SK-N-SH (cell line): ENCODE results near the gene CNGA1. TPM values are rescaled to one million over a fixed set of nuclear protein-coding genes. Genes with fewer than 3 reads are reported as not detected.

Experiments
- CTCF ChIA-PET: fragments of 300-600, 350-600 bp; formaldehyde crosslinking; extraction: SDS; loops from one replicate; lab custom pipeline; 2021; lab: Yijun Ruan, JAX
- POLR2A ChIA-PET: fragments of 350-600 bp; sonication (Branson Sonifier 250); formaldehyde crosslinking; extraction: SDS; loops from one replicate; lab custom pipeline; 2020; ENCODE audit warnings: antibody characterized with exemption, inconsistent platforms; lab: Yijun Ruan, JAX
- DNase-seq: peaks from one replicate; pipeline ENCODE4 v3.0.0; 2012
- H2AFZ ChIP-seq: fragments of 200-600 bp; sonication (generic); 2 replicates; pipeline ENCODE4 v1.8.1; 2016; ENCODE audit warnings: antibody characterized with exemption, mild to moderate bottlenecking, low read depth
- H3F3A ChIP-seq: fragments of 200-600 bp; sonication (generic); replicated peaks from 2 replicates; pipeline ENCODE3; 2016; ENCODE audit warnings: antibody characterized with exemption, mild to moderate bottlenecking; ENCODE audit not compliant: insufficient read depth
- H3K27ac ChIP-seq, 2 experiments: fragments of 200-500 bp in 1 of 2; fragments of 200-600 bp in 1 of 2; sonication (Bioruptor generic) in 1 of 2; sonication (generic), shearing (Covaris generic) in 1 of 2; 2 replicates each; pipeline versions ENCODE4 v1.5.1 to v1.6.1; 2014 to 2016; ENCODE audit warnings: low read depth in 2 of 2, inconsistent platforms in 1 of 2, low read length in 1 of 2, mild to moderate bottlenecking in 1 of 2, mixed read lengths in 1 of 2
- H3K27me3 ChIP-seq: fragments of 200-600 bp; sonication (generic), shearing (Covaris generic); 2 replicates; pipeline ENCODE4 v1.6.1; 2016; ENCODE audit warnings: mixed run types; ENCODE audit not compliant: insufficient read depth
- H3K36me3 ChIP-seq, 2 experiments: fragments of 200-500 bp in 1 of 2; fragments of 200-600 bp in 1 of 2; sonication (Bioruptor generic) in 1 of 2; sonication (generic) in 1 of 2; replicated peaks in 1 of 2; 2 replicates each; pipeline versions ENCODE3 to v1.5.1; 2014 to 2016; ENCODE audit warnings: low read length in 1 of 2, mild to moderate bottlenecking in 1 of 2; ENCODE audit not compliant: insufficient read depth in 2 of 2, control insufficient read depth in 1 of 2
- H3K4me1 ChIP-seq, 2 experiments: fragments of 200-500 bp in 1 of 2; fragments of 200-600 bp in 1 of 2; sonication (Bioruptor generic) in 1 of 2; sonication (generic), shearing (Covaris generic) in 1 of 2; 2 replicates each; pipeline versions ENCODE4 v1.5.1 to v1.6.1; 2014 to 2016; ENCODE audit warnings: low read depth in 1 of 2, low read length in 1 of 2, mixed run types in 1 of 2; ENCODE audit not compliant: insufficient read depth in 2 of 2, control insufficient read depth in 1 of 2
- H3K4me2 ChIP-seq: fragments of 200-600 bp; sonication (generic), shearing (Covaris generic); 2 replicates; pipeline ENCODE4 v1.6.1; 2017; ENCODE audit warnings: mixed run types
- H3K4me3 ChIP-seq, 2 experiments: fragments of 200-500 bp in 1 of 2; fragments of 200-600 bp in 1 of 2; sonication (Bioruptor generic) in 1 of 2; sonication (generic), shearing (Covaris generic) in 1 of 2; 2 replicates each; pipeline versions ENCODE4 v1.5.1 to v1.8.1; 2014 to 2016; ENCODE audit warnings: low read depth in 2 of 2, inconsistent platforms in 1 of 2, low read length in 1 of 2, mild to moderate bottlenecking in 1 of 2, mixed read lengths in 1 of 2, moderate library complexity in 1 of 2
- H3K79me2 ChIP-seq: fragments of 200-600 bp; sonication (generic); 2 replicates; pipeline ENCODE4 v1.8.1; 2017; ENCODE audit warnings: mild to moderate bottlenecking; ENCODE audit not compliant: insufficient read depth
- H3K9ac ChIP-seq: fragments of 200-600 bp; sonication (generic); 2 replicates; pipeline ENCODE4 v1.6.1; 2017; ENCODE audit warnings: mixed run types
- H3K9me2 ChIP-seq: fragments of 200-600 bp; sonication (generic); 2 replicates; pipeline ENCODE4 v1.6.1; 2017; ENCODE audit warnings: mixed run types
- H3K9me3 ChIP-seq: fragments of 200-600 bp; sonication (generic); 2 replicates; pipeline ENCODE4 v1.6.1; 2017; ENCODE audit warnings: mixed run types, mild to moderate bottlenecking, moderate library complexity
- H4K20me1 ChIP-seq: fragments of 200-600 bp; sonication (generic); 2 replicates; pipeline ENCODE4 v1.6.1; 2017; ENCODE audit warnings: mild to moderate bottlenecking, mixed run types; ENCODE audit not compliant: insufficient read depth
- CHD2 ChIP-seq: fragments of 150-350 bp; IDR thresholded peaks from 2 replicates; pipeline ENCODE4 v1.6.1; 2018; ENCODE audit warnings: low read length; ENCODE audit not compliant: partially characterized antibody
- EZH2phosphoT487 ChIP-seq: fragments of 200-600 bp; sonication (generic); IDR thresholded peaks from 2 replicates; pipeline ENCODE4 v1.6.1; 2017; ENCODE audit warnings: low read depth, mixed run types, mild to moderate bottlenecking, antibody characterized with exemption, moderate library complexity, borderline replicate concordance
- FOSL2 ChIP-seq: IDR thresholded peaks from 2 replicates; pipeline ENCODE4 v1.4.0; 2012; ENCODE audit warnings: low read depth, mild to moderate bottlenecking, moderate library complexity, borderline replicate concordance
- GATA2 ChIP-seq: sonication (generic); formaldehyde crosslinking; IDR thresholded peaks from 2 replicates; pipeline ENCODE4 v1.5.0; 2020; ENCODE audit warnings: mild to moderate bottlenecking, missing genetic modification reagents
- JUND ChIP-seq: IDR thresholded peaks from 2 replicates; pipeline ENCODE4 v1.4.0; 2012
- MEF2A ChIP-seq: IDR thresholded peaks from 2 replicates; pipeline ENCODE4 v1.4.0; 2012; ENCODE audit warnings: low read depth, borderline replicate concordance
- NFIC ChIP-seq: IDR thresholded peaks from 2 replicates; pipeline ENCODE4 v1.4.0; 2012; ENCODE audit warnings: borderline replicate concordance
- NRF1 ChIP-seq: IDR thresholded peaks from 2 replicates; pipeline ENCODE4 v1.6.1; 2012; ENCODE audit warnings: low read depth, mild to moderate bottlenecking, low read length
- RAD21 ChIP-seq: IDR thresholded peaks from 2 replicates; pipeline ENCODE4 v1.6.1; 2012; ENCODE audit warnings: mild to moderate bottlenecking, low read length
- RXRA ChIP-seq: IDR thresholded peaks from 2 replicates; pipeline ENCODE4 v1.4.0; 2012; ENCODE audit warnings: low read depth, mild to moderate bottlenecking, borderline replicate concordance
- SMC3 ChIP-seq: IDR thresholded peaks from 2 replicates; pipeline ENCODE4 v1.6.1; 2012; ENCODE audit warnings: low read depth, low read length, improper control_type of control experiment
- TCF12 ChIP-seq: IDR thresholded peaks from 2 replicates; pipeline ENCODE4 v1.4.0; 2012
- TEAD4 ChIP-seq: IDR thresholded peaks from 2 replicates; pipeline ENCODE4 v1.4.0; 2012; ENCODE audit warnings: mild to moderate bottlenecking, borderline replicate concordance; ENCODE audit not compliant: insufficient read depth
- USF2 ChIP-seq: fragments of 150-350 bp; IDR thresholded peaks from 2 replicates; pipeline ENCODE4 v1.6.1; 2017; ENCODE audit warnings: antibody characterized with exemption, low read length, low read depth, borderline replicate concordance
- ZBTB33 ChIP-seq: IDR thresholded peaks from 2 replicates; pipeline ENCODE4 v1.4.0; 2012; ENCODE audit warnings: low read depth, borderline replicate concordance
- WGBS: methylation state at CpG from one replicate; pipeline ENCODE4 v1.1.6; 2017; ENCODE audit warnings: low lambda C conversion rate; 5-methylcytosine and 5-hydroxymethylcytosine counted together
- polyA plus RNA-seq, 3 experiments: library from polyadenylated mRNA; depleted of rRNA; stranded (reverse); fragments of >200 nt; gene quantifications; 2 replicates each; pipeline ENCODE4 v1.2.3, GENCODE V29; 2012
- TF ChIP-seq, protein P1 (sequence below): IDR thresholded peaks from 2 replicates; pipeline ENCODE4 v1.6.1; 2012; ENCODE audit warnings: mild to moderate bottlenecking, low read depth, low read length, moderate library complexity
- TF ChIP-seq, protein P2 (sequence below): fragments of 200-600 bp; sonication (generic); IDR thresholded peaks from 2 replicates; pipeline ENCODE4 v1.6.1; 2017; ENCODE audit warnings: antibody characterized with exemption, mild to moderate bottlenecking, moderate library complexity

CNGA1 gene
- polyA plus RNA-seq, 1 of the 3 experiments (the other 2 are of a cell fraction) = 0.23 TPM

- no peaks in the 10 kb centered on the region for H3K27me3 ChIP-seq
- H3K79me2 ChIP-seq = no peaks in the 10 kb centered on the region
- no peak overlapping the region for H2AFZ ChIP-seq
- no peak overlapping the region for H3K4me3 ChIP-seq
- no peaks in the 10 kb centered on the region for H3K9me3 ChIP-seq
- no peak for DNase-seq
- peaks cover 0 to 10% of the 10 kb centered on the region in 2 experiments; a peak in 1 of 4 replicates for H3K4me1 ChIP-seq
- H4K20me1 ChIP-seq = no peaks in the 10 kb centered on the region
- no peak overlapping the region for H3K4me2 ChIP-seq
- H3K9me2 ChIP-seq = no peaks in the 10 kb centered on the region
- CTCF ChIA-PET = no interaction called here
- TF ChIP-seq RXRA (no peak), SMC3 (no peak), RAD21 (no peak), USF2 (no peak), CHD2 (no peak), GATA2 (no peak), EZH2phosphoT487 (no peak), NFIC (no peak), TCF12 (no peak), TEAD4 (no peak), MEF2A (no peak), NRF1 (no peak), ZBTB33 (no peak), FOSL2 (no peak), JUND (no peak)
- TF ChIP-seq, protein P1, sequence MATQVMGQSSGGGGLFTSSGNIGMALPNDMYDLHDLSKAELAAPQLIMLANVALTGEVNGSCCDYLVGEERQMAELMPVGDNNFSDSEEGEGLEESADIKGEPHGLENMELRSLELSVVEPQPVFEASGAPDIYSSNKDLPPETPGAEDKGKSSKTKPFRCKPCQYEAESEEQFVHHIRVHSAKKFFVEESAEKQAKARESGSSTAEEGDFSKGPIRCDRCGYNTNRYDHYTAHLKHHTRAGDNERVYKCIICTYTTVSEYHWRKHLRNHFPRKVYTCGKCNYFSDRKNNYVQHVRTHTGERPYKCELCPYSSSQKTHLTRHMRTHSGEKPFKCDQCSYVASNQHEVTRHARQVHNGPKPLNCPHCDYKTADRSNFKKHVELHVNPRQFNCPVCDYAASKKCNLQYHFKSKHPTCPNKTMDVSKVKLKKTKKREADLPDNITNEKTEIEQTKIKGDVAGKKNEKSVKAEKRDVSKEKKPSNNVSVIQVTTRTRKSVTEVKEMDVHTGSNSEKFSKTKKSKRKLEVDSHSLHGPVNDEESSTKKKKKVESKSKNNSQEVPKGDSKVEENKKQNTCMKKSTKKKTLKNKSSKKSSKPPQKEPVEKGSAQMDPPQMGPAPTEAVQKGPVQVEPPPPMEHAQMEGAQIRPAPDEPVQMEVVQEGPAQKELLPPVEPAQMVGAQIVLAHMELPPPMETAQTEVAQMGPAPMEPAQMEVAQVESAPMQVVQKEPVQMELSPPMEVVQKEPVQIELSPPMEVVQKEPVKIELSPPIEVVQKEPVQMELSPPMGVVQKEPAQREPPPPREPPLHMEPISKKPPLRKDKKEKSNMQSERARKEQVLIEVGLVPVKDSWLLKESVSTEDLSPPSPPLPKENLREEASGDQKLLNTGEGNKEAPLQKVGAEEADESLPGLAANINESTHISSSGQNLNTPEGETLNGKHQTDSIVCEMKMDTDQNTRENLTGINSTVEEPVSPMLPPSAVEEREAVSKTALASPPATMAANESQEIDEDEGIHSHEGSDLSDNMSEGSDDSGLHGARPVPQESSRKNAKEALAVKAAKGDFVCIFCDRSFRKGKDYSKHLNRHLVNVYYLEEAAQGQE = no peak
- TF ChIP-seq, protein P2, sequence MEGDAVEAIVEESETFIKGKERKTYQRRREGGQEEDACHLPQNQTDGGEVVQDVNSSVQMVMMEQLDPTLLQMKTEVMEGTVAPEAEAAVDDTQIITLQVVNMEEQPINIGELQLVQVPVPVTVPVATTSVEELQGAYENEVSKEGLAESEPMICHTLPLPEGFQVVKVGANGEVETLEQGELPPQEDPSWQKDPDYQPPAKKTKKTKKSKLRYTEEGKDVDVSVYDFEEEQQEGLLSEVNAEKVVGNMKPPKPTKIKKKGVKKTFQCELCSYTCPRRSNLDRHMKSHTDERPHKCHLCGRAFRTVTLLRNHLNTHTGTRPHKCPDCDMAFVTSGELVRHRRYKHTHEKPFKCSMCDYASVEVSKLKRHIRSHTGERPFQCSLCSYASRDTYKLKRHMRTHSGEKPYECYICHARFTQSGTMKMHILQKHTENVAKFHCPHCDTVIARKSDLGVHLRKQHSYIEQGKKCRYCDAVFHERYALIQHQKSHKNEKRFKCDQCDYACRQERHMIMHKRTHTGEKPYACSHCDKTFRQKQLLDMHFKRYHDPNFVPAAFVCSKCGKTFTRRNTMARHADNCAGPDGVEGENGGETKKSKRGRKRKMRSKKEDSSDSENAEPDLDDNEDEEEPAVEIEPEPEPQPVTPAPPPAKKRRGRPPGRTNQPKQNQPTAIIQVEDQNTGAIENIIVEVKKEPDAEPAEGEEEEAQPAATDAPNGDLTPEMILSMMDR = no peak
- TF ChIP-seq, all 33 proteins: peak for 0
- H3K9ac ChIP-seq = no peak overlapping the region
- no peaks in the 10 kb centered on the region for H3K36me3 ChIP-seq
- POLR2A ChIA-PET = no interaction called here
- H3F3A ChIP-seq = peaks cover under 1% of the 10 kb centered on the region
- H3K27ac ChIP-seq = no peak overlapping the region
- WGBS = 31% methylated on average over 3 of the region's 3 CpGs
These were observed 3.7 kb downstream of the CNGA1 start for GRCh38 chr4:48012824-48013223.
